ENCODE data around the gene KRIT1. TPM values are rescaled to one million over a fixed set of nuclear protein-coding genes. Genes with fewer than 3 reads are reported as not detected.

The KRIT1 gene
- total RNA-seq, 1 donor from 2014 or later, result 39.2 TPM

DNA sequence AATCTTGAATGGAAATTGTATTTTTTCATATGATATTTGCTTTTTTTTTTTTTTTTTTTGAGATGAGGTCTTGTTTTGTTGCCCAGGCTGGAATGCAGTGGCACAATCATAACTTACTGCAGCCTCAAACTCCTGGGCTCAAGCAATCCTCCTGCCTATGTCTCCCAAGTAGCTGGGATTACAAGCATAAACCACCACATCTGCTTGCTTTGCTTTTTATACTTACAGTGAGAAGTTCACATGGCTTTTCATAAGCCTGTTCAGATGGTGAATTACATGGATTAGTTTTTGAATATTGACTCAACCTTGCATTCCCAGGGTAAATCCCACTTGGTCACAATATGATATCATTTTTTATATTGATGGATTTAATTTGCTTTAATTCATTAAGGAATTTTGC, 88.7 kb downstream of the KRIT1 start:
- no peak for TF ChIP-seq CTCF (IDR thresholded peaks at IDR 0.05; ENCODE audit: unreplicated experiment)
- Mint-ChIP-seq H3K36me3 (ENCODE audit: low read depth, unreplicated experiment) (no peaks in the 10 kb centered on the region), H3K9me3 (ENCODE audit: unreplicated experiment) (no peaks in the 10 kb centered on the region), H3K4me3 (ENCODE audit: unreplicated experiment) (no peak overlapping the region), H3K27ac (ENCODE audit: unreplicated experiment) (no peak overlapping the region), H3K27me3 (ENCODE audit: unreplicated experiment) (no peaks in the 10 kb centered on the region), H3K4me1 (ENCODE audit: unreplicated experiment) (peaks cover 2% of the 10 kb centered on the region)
- DNase-seq (ENCODE audit: low spot score), result no peak

DNA sequence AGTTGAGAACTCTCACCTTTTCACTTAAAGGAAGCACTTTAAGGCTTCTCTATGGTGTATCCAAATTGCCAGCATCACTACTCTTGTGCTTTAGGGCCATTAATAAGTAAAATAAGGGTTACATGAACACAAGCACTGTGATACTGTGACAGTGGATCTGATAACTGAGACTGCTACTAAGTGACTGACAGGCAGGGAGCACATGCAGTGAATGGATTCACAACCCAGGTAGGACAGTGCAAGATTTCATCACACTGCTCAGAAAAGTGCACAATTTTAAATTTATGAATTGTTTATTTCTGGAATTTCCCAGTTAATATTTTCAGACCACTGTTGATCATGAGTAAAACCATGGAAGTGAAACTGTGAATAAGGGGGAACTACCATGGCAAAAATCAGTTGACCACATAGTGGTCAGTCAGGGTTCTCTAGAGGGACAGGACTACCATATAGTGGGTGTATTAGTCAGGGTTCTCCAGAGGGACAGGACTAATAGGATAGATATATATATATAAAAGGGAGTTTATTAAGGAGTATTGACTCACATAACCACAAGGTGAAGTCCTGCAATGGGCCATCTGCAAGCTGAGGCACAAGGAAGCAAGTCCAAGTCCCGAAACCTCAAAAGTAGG, 90.5 kb downstream of the KRIT1 start:
- Mint-ChIP-seq H3K36me3 (ENCODE audit: low read depth, unreplicated experiment) (no peaks in the 10 kb centered on the region), H3K4me1 (ENCODE audit: unreplicated experiment) (peaks cover 2% of the 10 kb centered on the region), H3K4me3 (ENCODE audit: unreplicated experiment) (no peak overlapping the region), H3K27ac (ENCODE audit: unreplicated experiment) (no peak overlapping the region), H3K9me3 (ENCODE audit: unreplicated experiment) (no peaks in the 10 kb centered on the region), H3K27me3 (ENCODE audit: unreplicated experiment) (no peaks in the 10 kb centered on the region)
- no peak for TF ChIP-seq CTCF (IDR thresholded peaks at IDR 0.05; ENCODE audit: unreplicated experiment)
- DNase-seq (ENCODE audit: low spot score), result no peak

DNA sequence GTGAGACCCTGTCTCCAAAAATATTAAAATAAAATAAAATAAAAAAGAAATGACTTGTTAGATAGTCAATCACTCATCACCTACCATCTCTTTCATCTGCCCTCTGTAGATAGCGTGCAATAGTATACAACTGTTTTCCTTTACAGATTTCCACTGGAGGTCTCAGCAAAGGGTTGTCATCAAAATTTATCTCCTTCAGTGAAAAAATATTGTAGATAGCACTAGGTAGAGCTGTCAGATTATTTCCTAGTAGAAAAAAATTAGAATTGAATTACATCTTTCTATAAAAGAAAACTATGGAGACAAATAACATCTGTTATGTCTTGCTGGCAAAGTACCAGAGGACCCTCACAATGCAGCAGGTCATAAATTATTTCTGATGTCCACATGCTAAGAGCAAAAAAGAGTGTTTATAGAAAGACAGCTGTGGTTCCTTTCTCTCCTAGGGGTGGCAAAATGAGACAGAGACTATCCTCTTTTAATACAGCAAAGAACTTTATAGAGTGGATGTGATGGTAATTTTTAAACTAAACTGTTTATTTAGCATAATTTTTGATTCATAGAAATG, 95.2 kb downstream of the KRIT1 start:
- Mint-ChIP-seq H3K27me3 (ENCODE audit: unreplicated experiment) (no peaks in the 10 kb centered on the region), H3K4me1 (ENCODE audit: unreplicated experiment) (no peaks in the 10 kb centered on the region), H3K9me3 (ENCODE audit: unreplicated experiment) (no peaks in the 10 kb centered on the region), H3K27ac (ENCODE audit: unreplicated experiment) (no peak overlapping the region), H3K4me3 (ENCODE audit: unreplicated experiment) (no peak overlapping the region), H3K36me3 (ENCODE audit: low read depth, unreplicated experiment) (no peaks in the 10 kb centered on the region)
- no peak for TF ChIP-seq CTCF (IDR thresholded peaks at IDR 0.05; ENCODE audit: unreplicated experiment)
- no peak for DNase-seq (ENCODE audit: low spot score)

- Mint-ChIP-seq H3K27me3 (ENCODE audit: unreplicated experiment) (no peaks in the 10 kb centered on the region), H3K4me3 (ENCODE audit: unreplicated experiment) (no peak overlapping the region), H3K9me3 (ENCODE audit: unreplicated experiment) (no peaks in the 10 kb centered on the region), H3K36me3 (ENCODE audit: low read depth, unreplicated experiment) (no peaks in the 10 kb centered on the region), H3K4me1 (ENCODE audit: unreplicated experiment) (no peaks in the 10 kb centered on the region), H3K27ac (ENCODE audit: unreplicated experiment) (no peak overlapping the region)
- no peak for TF ChIP-seq CTCF (IDR thresholded peaks at IDR 0.05; ENCODE audit: unreplicated experiment)
- DNase-seq (ENCODE audit: low spot score), result no peak
Measured at GRCh38 chr7:92149736-92150239, 95.9 kb downstream of the KRIT1 start.

Small RNA genes lying within 50 kb of the gene (microRNA-seq; reads per million reads assigned to microRNA genes)
- not detected for gene MIR1285-1 (ENCODE audit: unreplicated experiment)

Other genes starting within 250 kb of the KRIT1 start
- gene CYP51A1, start 111.4 kb downstream of the KRIT1 start, total RNA-seq (ENCODE audit: unreplicated experiment), result 109 TPM
- 0.59 TPM for gene LRRD1, start 66.8 kb downstream of the KRIT1 start, total RNA-seq (ENCODE audit: unreplicated experiment)
- 51.0 TPM for gene ANKIB1, start 60 bp upstream of the KRIT1 start, total RNA-seq (ENCODE audit: unreplicated experiment)
- 22.7 TPM for gene GATAD1, start 201.6 kb upstream of the KRIT1 start, total RNA-seq (ENCODE audit: unreplicated experiment)
- not detected for gene ERVW-1, start 232.0 kb upstream of the KRIT1 start, total RNA-seq (ENCODE audit: unreplicated experiment)